ENCODE measurements around the gene KDM8. TPM values are rescaled to one million over a fixed set of nuclear protein-coding genes. Genes with fewer than 3 reads are reported as not detected.

Gene KDM8
- total RNA-seq, 1 experiment from 2014 or later: 7.9 TPM

DNA sequence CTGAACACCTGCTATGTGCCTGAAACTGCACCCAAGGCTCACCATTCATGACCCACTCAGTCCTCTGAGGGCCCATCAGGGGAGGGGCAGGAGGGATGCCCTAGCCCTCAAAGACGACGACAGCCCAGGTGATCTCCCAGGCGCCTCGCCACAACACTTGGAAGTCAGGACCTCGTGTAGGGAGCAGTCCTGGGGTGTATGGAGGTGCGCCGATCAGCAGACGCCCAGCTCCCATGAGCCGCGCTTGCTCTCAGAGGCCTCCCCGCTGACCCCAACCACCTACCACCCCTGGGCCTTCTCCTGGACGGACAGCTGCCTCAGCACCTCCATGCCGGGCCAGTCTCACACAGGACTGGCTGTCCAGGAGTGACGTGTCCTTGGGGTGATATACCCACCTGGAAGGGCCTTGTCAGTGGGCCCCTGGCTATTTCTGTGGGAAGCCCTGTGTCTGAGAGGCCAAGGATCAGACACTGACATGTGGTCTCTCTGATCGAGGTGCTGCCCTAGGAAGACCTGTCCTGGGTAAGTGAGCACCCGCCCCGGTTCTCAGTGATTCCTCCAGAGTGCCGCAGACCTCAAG, 26.7 kb downstream of the KDM8 start:
- DNase-seq (ENCODE audit: low read depth, low spot score) (no peak), ATAC-seq (no peak)
- POLR2A ChIA-PET: no interaction called here
- CTCF ChIA-PET: no interaction called here
- in situ Hi-C loops (cut with HindIII; ENCODE audit: low pct_unique_long_range_greater_than_20kb, low sequenced_read_pairs): no loop called here
- Histone ChIP-seq H3K27ac (ENCODE audit: low read length) (no peak overlapping the region), H3K9me3 (ENCODE audit: control insufficient read depth, insufficient read depth, low read depth, low read length) (no peaks in the 10 kb centered on the region), H3K4me3 (ENCODE audit: low read depth in 2 of 2, low read length in 2 of 2) (no peak overlapping the region), H3K4me1 (ENCODE audit: control insufficient read depth, insufficient read depth, low read length) (no peaks in the 10 kb centered on the region), H3K36me3 (ENCODE audit: control insufficient read depth, insufficient read depth, low read length) (peaks cover 4% of the 10 kb centered on the region), H3K27me3 (ENCODE audit: control insufficient read depth, insufficient read depth, low read length) (no peaks in the 10 kb centered on the region)
- intact Hi-C loops (cut with micrococcal nuclease; ENCODE audit: unreplicated experiment): no loop called here
- no TSS peak for BruUV-seq (replicated peaks)
- no peak for TF ChIP-seq SIN3A (IDR thresholded peaks at IDR 0.05; ENCODE audit: borderline replicate concordance, insufficient read depth, low read depth, low read length)
- no peak for TF ChIP-seq TCF7L2 (IDR thresholded peaks at IDR 0.05; ENCODE audit: low read depth, low read length)
- TF ChIP-seq, protein P1, sequence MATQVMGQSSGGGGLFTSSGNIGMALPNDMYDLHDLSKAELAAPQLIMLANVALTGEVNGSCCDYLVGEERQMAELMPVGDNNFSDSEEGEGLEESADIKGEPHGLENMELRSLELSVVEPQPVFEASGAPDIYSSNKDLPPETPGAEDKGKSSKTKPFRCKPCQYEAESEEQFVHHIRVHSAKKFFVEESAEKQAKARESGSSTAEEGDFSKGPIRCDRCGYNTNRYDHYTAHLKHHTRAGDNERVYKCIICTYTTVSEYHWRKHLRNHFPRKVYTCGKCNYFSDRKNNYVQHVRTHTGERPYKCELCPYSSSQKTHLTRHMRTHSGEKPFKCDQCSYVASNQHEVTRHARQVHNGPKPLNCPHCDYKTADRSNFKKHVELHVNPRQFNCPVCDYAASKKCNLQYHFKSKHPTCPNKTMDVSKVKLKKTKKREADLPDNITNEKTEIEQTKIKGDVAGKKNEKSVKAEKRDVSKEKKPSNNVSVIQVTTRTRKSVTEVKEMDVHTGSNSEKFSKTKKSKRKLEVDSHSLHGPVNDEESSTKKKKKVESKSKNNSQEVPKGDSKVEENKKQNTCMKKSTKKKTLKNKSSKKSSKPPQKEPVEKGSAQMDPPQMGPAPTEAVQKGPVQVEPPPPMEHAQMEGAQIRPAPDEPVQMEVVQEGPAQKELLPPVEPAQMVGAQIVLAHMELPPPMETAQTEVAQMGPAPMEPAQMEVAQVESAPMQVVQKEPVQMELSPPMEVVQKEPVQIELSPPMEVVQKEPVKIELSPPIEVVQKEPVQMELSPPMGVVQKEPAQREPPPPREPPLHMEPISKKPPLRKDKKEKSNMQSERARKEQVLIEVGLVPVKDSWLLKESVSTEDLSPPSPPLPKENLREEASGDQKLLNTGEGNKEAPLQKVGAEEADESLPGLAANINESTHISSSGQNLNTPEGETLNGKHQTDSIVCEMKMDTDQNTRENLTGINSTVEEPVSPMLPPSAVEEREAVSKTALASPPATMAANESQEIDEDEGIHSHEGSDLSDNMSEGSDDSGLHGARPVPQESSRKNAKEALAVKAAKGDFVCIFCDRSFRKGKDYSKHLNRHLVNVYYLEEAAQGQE (IDR thresholded peaks at IDR 0.05; ENCODE audit: insufficient read depth in 1 of 2, low read depth in 2 of 2, low read length in 1 of 2): no peak
- TF ChIP-seq POLR2AphosphoS5 (IDR thresholded peaks at IDR 0.05; ENCODE audit: low read depth, low read length): no peak
- no peak for TF ChIP-seq CTCF (IDR thresholded peaks at IDR 0.05)

DNA sequence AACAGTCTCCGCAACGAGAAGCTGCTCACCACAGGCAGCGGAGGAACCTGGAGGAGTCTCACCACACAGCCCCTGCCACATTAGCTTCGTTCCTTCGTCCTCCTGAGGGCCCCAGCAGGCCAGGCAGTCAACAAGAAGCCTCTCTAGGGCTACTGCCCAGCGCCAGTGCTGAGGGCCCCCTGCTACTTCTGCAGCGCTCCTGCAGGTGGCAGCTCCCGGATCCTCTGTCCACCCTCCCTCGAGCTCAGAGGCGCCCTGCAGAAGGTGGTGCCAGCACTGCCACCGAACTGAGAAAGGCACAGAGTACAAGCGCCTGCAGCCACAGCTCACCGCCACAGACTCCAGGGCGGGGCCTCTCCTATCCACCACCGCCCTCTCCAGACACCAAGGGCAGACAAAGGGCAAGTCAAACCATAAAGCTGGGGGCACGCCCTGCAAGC, 27.3 kb downstream of the KDM8 start:
- peaks cover 4% of the 10 kb centered on the region for H3K36me3 ChIP-seq (ENCODE audit: control insufficient read depth, insufficient read depth, low read length)
- no peaks in the 10 kb centered on the region for H3K9me3 ChIP-seq (ENCODE audit: control insufficient read depth, insufficient read depth, low read depth, low read length)
- H3K27me3 ChIP-seq (ENCODE audit: control insufficient read depth, insufficient read depth, low read length): no peaks in the 10 kb centered on the region
- TF ChIP-seq TCF7L2 (IDR thresholded peaks at IDR 0.05; ENCODE audit: low read depth, low read length) (no peak), CTCF (IDR thresholded peaks at IDR 0.05) (no peak), POLR2AphosphoS5 (IDR thresholded peaks at IDR 0.05; ENCODE audit: low read depth, low read length) (no peak), SIN3A (IDR thresholded peaks at IDR 0.05; ENCODE audit: borderline replicate concordance, insufficient read depth, low read depth, low read length) (no peak)
- TF ChIP-seq, protein P1 (IDR thresholded peaks at IDR 0.05; ENCODE audit: insufficient read depth in 1 of 2, low read depth in 2 of 2, low read length in 1 of 2): no peak
- H3K4me3 ChIP-seq (ENCODE audit: low read depth in 2 of 2, low read length in 2 of 2): no peak overlapping the region
- intact Hi-C loops (cut with micrococcal nuclease; ENCODE audit: unreplicated experiment) (no loop called here), in situ Hi-C loops (cut with HindIII; ENCODE audit: low pct_unique_long_range_greater_than_20kb, low sequenced_read_pairs) (no loop called here)
- no TSS peak for BruUV-seq (replicated peaks)
- H3K27ac ChIP-seq (ENCODE audit: low read length): no peak overlapping the region
- POLR2A ChIA-PET: no interaction called here
- CTCF ChIA-PET: no interaction called here
- DNase-seq (ENCODE audit: low read depth, low spot score): no peak
- 0 out of 2 replicates have a peak, but pooled peaks have one; percentile 18 for ATAC-seq
- no peaks in the 10 kb centered on the region for H3K4me1 ChIP-seq (ENCODE audit: control insufficient read depth, insufficient read depth, low read length)

All from Panc1 (cell line).